ENCODE results near the gene RAB3A. TPM values are rescaled to one million over a fixed set of nuclear protein-coding genes. Genes with fewer than 3 reads are reported as not detected.

The RAB3A gene
- total and polyA plus RNA-seq, 12 donors, result 7.8 to 36.3 (median 30.2) TPM

GRCh38 chr19:18158467-18158866 is 45.4 kb downstream of the RAB3A start:
- no peak overlapping the region for H3K4me3 ChIP-seq
- peaks cover 27 to 63% (median 49%) of the 10 kb centered on the region in 9 donors for H3K4me1 ChIP-seq
- DNase-seq (no peak), ATAC-seq (no peak)
- no peaks in the 10 kb centered on the region for H3K27me3 ChIP-seq
- intact Hi-C loops (cut with DNase I), result loop anchor here in 2 of 10 donors (5.0 kb wide), 2 partner anchors 36 to 41 kb away; no protein-coding TSS in a partner anchor
- no peak overlapping the region for H3K27ac ChIP-seq
- WGBS, 2 donors, result 93 to 96% methylated on average over 4 of the region's 4 CpGs
- peaks cover 0 to 30% (median 6%) of the 10 kb centered on the region in 9 donors for H3K36me3 ChIP-seq
- TF ChIP-seq CTCF (IDR thresholded peaks at IDR 0.05), result no peak
- no peaks in the 10 kb centered on the region for H3K9me3 ChIP-seq

GRCh38 chr19:18157465-18158063 is 46.3 kb downstream of the RAB3A start:
- no peak for ATAC-seq
- WGBS, 2 donors, result 36 to 41% methylated on average over 18 of the region's 18 CpGs
- intact Hi-C loops (cut with DNase I), result loop anchor here in 2 of 10 donors (5.0 kb wide), 2 partner anchors 35 to 40 kb away; no protein-coding TSS in a partner anchor
- Histone ChIP-seq H3K4me1 (peaks cover 27 to 65% (median 49%) of the 10 kb centered on the region in 9 donors), H3K4me3 (peak overlapping the region in 1 of 10 donors; percentile 4), H3K36me3 (peaks cover 0 to 21% (median 0%) of the 10 kb centered on the region in 9 donors), H3K27me3 (no peaks in the 10 kb centered on the region), H3K27ac (peak overlapping the region in 9 of 10 donors; percentile 56 to 90 (median 81)), H3K9me3 (no peaks in the 10 kb centered on the region)
- TF ChIP-seq CTCF (IDR thresholded peaks at IDR 0.05), result no peak
- no peak for DNase-seq

GRCh38 chr19:18156841-18157464 is 46.9 kb downstream of the RAB3A start:
- H3K4me1 ChIP-seq, result peaks cover 26 to 66% (median 50%) of the 10 kb centered on the region in 9 donors
- intact Hi-C loops (cut with DNase I), result loop anchor here in 2 of 10 donors (5.0 kb wide), 2 partner anchors 35 to 40 kb away; no protein-coding TSS in a partner anchor
- peak overlapping the region in 9 of 10 donors; percentile 56 to 90 (median 81) for H3K27ac ChIP-seq
- ATAC-seq (peak; percentile 8 to 60 (median 49)), DNase-seq (peak; percentile 90)
- no peak for TF ChIP-seq CTCF (IDR thresholded peaks at IDR 0.05)
- no peaks in the 10 kb centered on the region for H3K27me3 ChIP-seq
- 24 to 28% methylated on average over 22 of the region's 22 CpGs for WGBS, 2 donors
- H3K9me3 ChIP-seq, result no peaks in the 10 kb centered on the region
- peak overlapping the region in 1 of 10 donors; percentile 4 for H3K4me3 ChIP-seq
- H3K36me3 ChIP-seq, result peaks cover 0 to 16% (median 0%) of the 10 kb centered on the region in 9 donors

- peaks cover 20 to 65% (median 51%) of the 10 kb centered on the region in 9 donors for H3K4me1 ChIP-seq
- no peak overlapping the region for H3K4me3 ChIP-seq
- TF ChIP-seq CTCF (IDR thresholded peaks at IDR 0.05), result no peak
Observed at GRCh38 chr19:18156268-18156667, 47.6 kb downstream of the RAB3A start.

More at GRCh38 chr19:18156268-18156667, 47.6 kb downstream of the RAB3A start:
- Histone ChIP-seq H3K27ac (peak overlapping the region in 9 of 10 donors; percentile 56 to 90 (median 81)), H3K27me3 (no peaks in the 10 kb centered on the region), H3K9me3 (no peaks in the 10 kb centered on the region), H3K36me3 (peaks cover 0 to 13% (median 0%) of the 10 kb centered on the region in 9 donors)
- ATAC-seq (no peak), DNase-seq (no peak)
- intact Hi-C loops (cut with DNase I), result loop anchor here in 2 of 10 donors (5.0 kb wide), 2 partner anchors 34 to 39 kb away; no protein-coding TSS in a partner anchor
- 93 to 97% methylated on average over 5 of the region's 6 CpGs for WGBS, 2 donors
